Psoas muscle (tissue), 8 donors: ENCODE results near the gene TNS3. TPM values are rescaled to one million over a fixed set of nuclear protein-coding genes. Genes with fewer than 3 reads are reported as not detected.

ENCODE experiments used
- ATAC-seq, 4 donors: fragments of 200-7000 bp; cut with Tn5 transposase; one replicate each; pipeline ENCODE4 v1.9.1; 2020; ENCODE audit warnings: moderate library complexity in 3 of 4, mild to moderate bottlenecking in 2 of 4
- DNase-seq, 2 donors: peaks; one replicate each; pipeline ENCODE4 v3.0.0-alpha.2; 2020
- H3K27ac ChIP-seq: fragments of 200-600 bp; one replicate; pipeline ENCODE4 v1.8.0; 2022
- H3K27me3 ChIP-seq, 3 donors: fragments of 200-600 bp in 1 of 3; one replicate each; pipeline versions ENCODE4 v1.6.1 to v1.8.0; 2013 to 2022; ENCODE audit warnings: low read length in 2 of 3, mild to moderate bottlenecking in 2 of 3, moderate library complexity in 1 of 3; ENCODE audit not compliant: insufficient read depth in 3 of 3
- H3K36me3 ChIP-seq, 2 donors: fragments of 200-600 bp in 1 of 2; one replicate each; pipeline versions ENCODE4 v1.6.1 to v1.8.0; 2013 to 2022; ENCODE audit warnings: low read depth in 1 of 2, mild to moderate bottlenecking in 1 of 2, moderate library complexity in 1 of 2; ENCODE audit not compliant: insufficient read depth in 1 of 2
- H3K4me1 ChIP-seq: fragments of 200-600 bp; one replicate; pipeline ENCODE4 v1.8.0; 2022
- H3K4me3 ChIP-seq: fragments of 200-600 bp; one replicate; pipeline ENCODE4 v1.8.0; 2022; ENCODE audit warnings: mild to moderate bottlenecking
- H3K9me3 ChIP-seq: fragments of 200-600 bp; one replicate; pipeline ENCODE4 v1.8.0; 2022
- CTCF ChIP-seq: fragments of 200-600 bp; IDR thresholded peaks from one replicate; pipeline ENCODE4 v1.8.0; 2022; ENCODE audit warnings: antibody characterized with exemption
- WGBS, 3 donors: extraction: QIAGEN DNeasy Blood & Tissue Kit; methylation state at CpG; one replicate each; pipeline versions ENCODE4 v1.1.6 to v1.1.7; 2013; 5-methylcytosine and 5-hydroxymethylcytosine counted together
- intact Hi-C, 2 donors: fragments of 100-400 bp; cut with DNase I; formaldehyde crosslinking; loops; one replicate each; pipeline versions ENCODE4 v1.11.0 to v1.14.2; 2022
- polyA plus RNA-seq, 3 donors: library from polyadenylated mRNA; stranded (reverse); fragments of 200-250 nt; gene quantifications; one replicate each; pipeline ENCODE4 v1.2.3, GENCODE V29; 2013
- total RNA-seq, 4 donors: library from RNA; stranded (reverse); fragmentation: NEBNext Ultra II Directional in 2 of 4; extraction: Animal tissue kit (Norgen Biotek cat#: 25700) in 2 of 4; gene quantifications; one replicate each; pipeline versions ENCODE4 v1.2.1 to v1.2.4, GENCODE V29; 2021 to 2023
- donor health status: healthy with polysubstance abuse.
- donor health status: DM: no; HTN: no; CAD: no; lungs with moderate emphysema.
- donor health status: Bipolar disorder and iron deficiency.
- donor health status: healthy.
- donor health status: DM: yes; HTN: yes; CAD: no.
- donor health status: DM: no; HTN: no; CAD: no.
- donor health status: DM: no; HTN: no; CAD: no.
- donor health status: DM: yes; HTN: yes; CAD: no.

The TNS3 gene
- total and polyA plus RNA-seq, 7 donors: 11.5 to 75.3 (median 35.0) TPM

- no peaks in the 10 kb centered on the region for H3K36me3 ChIP-seq
- no peak for ATAC-seq
- no peaks in the 10 kb centered on the region for H3K4me1 ChIP-seq
- intact Hi-C loops: no loop called here
- H3K9me3 ChIP-seq: no peaks in the 10 kb centered on the region
- no peak for TF ChIP-seq CTCF
- H3K4me3 ChIP-seq: no peak overlapping the region
- DNase-seq: no peak
- H3K27ac ChIP-seq: no peak overlapping the region
- no peaks in the 10 kb centered on the region for H3K27me3 ChIP-seq
Measured at GRCh38 chr7:47619806-47620205, 37.9 kb upstream of the TNS3 start.

DNA sequence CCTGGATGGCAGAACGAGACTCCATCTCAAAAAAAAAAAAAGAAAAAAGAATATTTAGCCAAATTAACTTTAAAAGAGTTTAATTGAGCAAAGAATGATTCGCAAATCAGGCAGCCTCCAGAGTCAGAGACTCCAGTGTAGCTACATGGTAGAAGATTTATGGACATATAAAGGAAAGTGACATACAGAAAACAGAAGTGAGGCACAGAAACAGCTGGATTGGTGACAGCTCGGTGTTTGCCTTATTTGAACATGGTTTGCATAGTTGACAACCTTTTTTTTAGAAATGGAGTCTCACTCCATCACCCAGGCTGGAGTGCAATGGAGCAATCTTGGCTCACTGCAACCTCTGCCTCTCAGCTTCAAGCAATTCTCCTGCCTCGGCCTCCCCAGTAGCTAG is 35.2 kb upstream of the TNS3 start:
- no peak for TF ChIP-seq CTCF
- ATAC-seq: no peak
- WGBS, 3 donors: 88 to 95% (median 90%) methylated on average over 4 of the region's 4 CpGs
- Histone ChIP-seq H3K36me3 (no peaks in the 10 kb centered on the region), H3K4me3 (no peak overlapping the region), H3K4me1 (no peaks in the 10 kb centered on the region), H3K9me3 (no peaks in the 10 kb centered on the region), H3K27ac (no peak overlapping the region), H3K27me3 (no peaks in the 10 kb centered on the region)
- no peak for DNase-seq
- intact Hi-C loops: no loop called here

GRCh38 chr7:47614450-47614849 is 32.5 kb upstream of the TNS3 start:
- Histone ChIP-seq H3K4me1 (peaks cover 15% of the 10 kb centered on the region), H3K4me3 (no peak overlapping the region), H3K27ac (no peak overlapping the region), H3K9me3 (no peaks in the 10 kb centered on the region), H3K36me3 (no peaks in the 10 kb centered on the region), H3K27me3 (no peaks in the 10 kb centered on the region)
- TF ChIP-seq CTCF: no peak
- ATAC-seq (no peak), DNase-seq (no peak)
- 83 to 93% (median 90%) methylated on average over 6 of the region's 6 CpGs for WGBS, 3 donors
- intact Hi-C loops: no loop called here

DNA sequence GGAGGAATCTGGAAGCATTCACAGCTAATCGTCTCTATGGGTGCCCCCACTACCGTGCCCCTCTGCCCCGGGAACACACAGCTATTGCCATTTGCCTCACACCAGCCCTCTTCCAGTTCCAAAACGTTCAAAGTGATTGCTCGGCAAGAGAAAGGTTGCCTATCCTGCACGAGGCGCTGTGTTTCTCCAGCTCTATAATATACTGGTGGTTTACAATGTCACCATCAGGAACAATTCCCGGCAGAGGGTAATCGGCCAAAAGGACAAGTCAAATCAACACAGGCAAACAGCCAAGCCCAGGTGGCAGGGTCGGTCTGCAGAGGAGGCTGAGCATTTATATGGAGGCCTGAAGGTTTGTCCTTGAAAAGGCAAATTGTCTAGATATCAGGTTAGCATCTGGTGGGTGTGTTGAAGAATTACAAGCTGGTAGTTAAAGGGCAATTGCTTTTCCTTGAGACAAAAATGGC is 29.2 kb upstream of the TNS3 start:
- 17 to 26% (median 17%) methylated on average over 10 of the region's 10 CpGs for WGBS, 3 donors
- intact Hi-C loops: no loop called here
- Histone ChIP-seq H3K4me3 (no peak overlapping the region), H3K9me3 (no peaks in the 10 kb centered on the region), H3K27me3 (no peaks in the 10 kb centered on the region), H3K36me3 (no peaks in the 10 kb centered on the region), H3K4me1 (peaks cover 15% of the 10 kb centered on the region), H3K27ac (no peak overlapping the region)
- TF ChIP-seq CTCF: no peak
- no peak for DNase-seq
- ATAC-seq: peak in 1 of 4 donors; percentile 28

DNA sequence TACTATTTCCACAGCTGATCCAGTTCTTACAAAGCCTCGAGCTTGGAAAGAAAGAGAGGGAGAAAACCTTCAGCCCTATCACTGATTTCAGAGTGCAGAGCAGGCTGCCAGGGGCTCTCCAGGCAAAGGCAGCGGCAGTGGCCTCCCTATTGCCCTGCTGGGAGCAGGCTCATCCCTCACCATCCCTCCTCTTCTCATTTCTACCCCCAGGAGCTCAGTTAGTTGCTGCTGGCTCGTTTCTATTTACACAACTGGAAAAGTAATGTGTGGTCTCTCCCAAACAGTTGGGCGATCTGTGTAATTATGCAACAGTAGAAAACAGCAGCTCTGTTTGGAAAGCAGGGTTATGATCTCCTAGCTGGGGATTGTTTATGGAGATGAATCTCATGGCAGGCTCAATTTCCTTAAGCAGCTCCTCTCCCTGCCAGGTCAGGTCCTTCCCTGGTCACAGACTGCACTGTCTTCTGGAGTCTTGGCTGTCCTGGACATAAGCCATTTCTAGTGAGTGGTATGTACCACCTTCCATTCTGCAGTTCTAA is 28.7 kb upstream of the TNS3 start:
- 23 to 37% (median 25%) methylated on average over 4 of the region's 4 CpGs for WGBS, 3 donors
- no peaks in the 10 kb centered on the region for H3K36me3 ChIP-seq
- no peaks in the 10 kb centered on the region for H3K27me3 ChIP-seq
- DNase-seq (no peak), ATAC-seq (peak; percentile 25 to 70 (median 36))
- H3K4me1 ChIP-seq: peaks cover 15% of the 10 kb centered on the region
- no peaks in the 10 kb centered on the region for H3K9me3 ChIP-seq
- TF ChIP-seq CTCF: no peak
- peak overlapping the region; percentile 58 for H3K27ac ChIP-seq
- intact Hi-C loops: no loop called here
- no peak overlapping the region for H3K4me3 ChIP-seq
